Cardiac septum (tissue), 1 donor: ENCODE measurements around the gene ROCK2. TPM values are rescaled to one million over a fixed set of nuclear protein-coding genes. Genes with fewer than 3 reads are reported as not detected.

Experiments used
- DNase-seq: peaks from one replicate; pipeline ENCODE4 v3.0.0-alpha.2; 2020; ENCODE audit warnings: low spot score
- intact Hi-C: fragments of 100-400 bp; cut with DNase I; formaldehyde crosslinking; loops from one replicate; pipeline ENCODE4 v1.14.0; 2022
- long read RNA-seq: library from polyadenylated mRNA; unstranded; transcript quantifications from one replicate; pipeline ENCODE4 v2.0.0, GENCODE V29; 2021
- total RNA-seq: library from RNA; stranded (reverse); fragmentation: NEBNext Ultra II Directional; extraction: Animal tissue kit (Norgen Biotek cat#: 25700); gene quantifications from one replicate; pipeline ENCODE4 v1.2.1, GENCODE V29; 2021
- donor health status: DM: no; HTN: no; CAD: no.

Gene ROCK2
- total RNA-seq = 48.6 TPM
- long read RNA-seq, full-length matches to known transcripts = 4 of 86 reads
- long read RNA-seq, partial matches to known transcripts = 65 of 86 reads
- long read RNA-seq, other reads (novel, unspliced or antisense) = 17 of 86 reads

DNA sequence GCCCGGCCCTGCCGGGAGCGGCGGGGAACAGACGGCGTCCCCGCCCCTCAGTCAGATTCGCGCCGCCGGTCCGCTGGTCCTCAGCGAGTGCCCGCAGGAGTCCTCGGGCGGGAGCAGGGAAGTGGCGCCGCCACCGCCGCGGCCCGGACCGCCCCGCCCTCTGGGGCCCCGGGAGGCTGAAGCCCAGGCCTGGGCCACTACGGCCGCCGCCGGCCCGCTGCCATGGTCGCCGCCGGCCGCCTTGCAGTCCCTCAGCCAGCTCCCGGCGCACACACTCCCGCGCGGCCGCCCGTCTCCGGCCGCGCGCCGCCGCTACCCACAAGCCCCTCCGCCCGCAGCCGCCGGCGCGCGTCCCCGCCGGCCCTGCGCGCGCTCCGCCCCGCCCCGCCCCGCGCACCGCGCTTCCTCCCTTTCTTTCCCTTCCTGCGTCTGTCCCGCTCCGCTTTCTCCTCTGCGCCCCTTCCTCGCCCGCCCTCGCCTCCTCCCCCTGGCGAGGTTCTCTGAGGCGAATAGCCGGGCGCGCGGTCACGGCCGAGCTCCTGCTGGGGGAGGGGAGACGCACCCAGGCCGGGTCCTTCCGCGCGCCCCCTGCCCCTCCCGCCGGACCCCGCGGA lies at the start of gene ROCK2:
Gene ROCK2 (minus strand): TSS at position 295 of the 614 bp plus-strand sequence. CDS start 500 bp downstream, outside the sequence.
- intact Hi-C loops = loop anchor here (2.0 kb wide), 2 partner anchors 60 to 110 kb away; no protein-coding TSS in a partner anchor
- peak; percentile 96 for DNase-seq

DNA sequence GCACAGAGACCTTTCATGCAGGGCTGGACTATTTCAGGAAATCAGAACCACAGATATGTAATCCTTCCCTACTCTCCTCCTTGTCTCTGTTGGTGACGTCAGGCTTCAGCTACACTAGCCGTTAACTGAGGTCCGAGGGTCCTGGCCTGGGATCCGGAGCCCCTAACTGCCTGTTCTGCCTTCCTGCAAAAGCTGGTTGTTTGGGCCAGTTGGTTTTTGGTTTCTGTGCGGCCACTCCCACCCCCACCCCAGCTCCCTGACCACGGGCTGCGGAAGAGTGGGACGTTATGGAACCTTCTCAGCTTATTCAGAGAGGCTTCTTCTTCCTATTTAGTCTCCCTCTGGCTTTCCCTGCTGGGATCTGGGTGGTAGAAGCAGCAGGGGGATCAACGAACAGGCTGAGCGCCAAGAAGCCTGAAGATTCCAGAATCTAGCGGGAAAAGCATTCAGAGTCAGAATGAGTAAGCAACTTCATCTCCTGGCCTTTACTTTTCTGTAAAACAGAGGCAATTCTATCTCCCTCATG lies 49.3 kb upstream of the ROCK2 start:
- no peak for DNase-seq
- intact Hi-C loops = no loop called here

DNA sequence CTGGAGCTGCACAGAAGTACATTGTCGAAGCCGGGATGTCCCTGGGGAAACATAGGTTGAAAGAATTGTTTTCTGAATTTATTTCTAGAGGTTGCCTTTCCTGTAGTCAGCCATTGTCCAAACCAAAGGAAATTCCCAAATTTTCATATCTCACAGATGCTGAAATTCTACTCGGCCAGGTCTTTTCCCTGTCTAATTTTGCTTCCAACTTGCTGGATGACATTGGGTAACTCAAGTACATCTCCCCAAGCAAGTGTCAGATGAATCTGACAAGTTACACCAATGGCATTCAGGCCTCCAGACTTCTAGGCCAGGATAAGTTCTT lies 47.5 kb upstream of the ROCK2 start:
- intact Hi-C loops = no loop called here
- DNase-seq = no peak

DNA sequence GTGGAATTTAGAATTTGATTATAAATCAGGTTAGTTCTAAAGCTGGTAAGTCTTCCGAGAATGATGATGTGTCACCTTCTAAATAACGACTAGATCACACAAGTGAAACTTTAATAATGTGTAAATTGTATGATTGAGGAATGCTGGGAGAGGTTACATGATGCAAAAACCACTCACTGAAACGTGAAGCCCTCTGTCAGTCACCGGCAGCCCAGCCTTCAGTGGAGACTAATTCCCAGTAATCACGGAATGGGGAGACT lies 45.9 kb upstream of the ROCK2 start:
- intact Hi-C loops = no loop called here
- no peak for DNase-seq

DNA sequence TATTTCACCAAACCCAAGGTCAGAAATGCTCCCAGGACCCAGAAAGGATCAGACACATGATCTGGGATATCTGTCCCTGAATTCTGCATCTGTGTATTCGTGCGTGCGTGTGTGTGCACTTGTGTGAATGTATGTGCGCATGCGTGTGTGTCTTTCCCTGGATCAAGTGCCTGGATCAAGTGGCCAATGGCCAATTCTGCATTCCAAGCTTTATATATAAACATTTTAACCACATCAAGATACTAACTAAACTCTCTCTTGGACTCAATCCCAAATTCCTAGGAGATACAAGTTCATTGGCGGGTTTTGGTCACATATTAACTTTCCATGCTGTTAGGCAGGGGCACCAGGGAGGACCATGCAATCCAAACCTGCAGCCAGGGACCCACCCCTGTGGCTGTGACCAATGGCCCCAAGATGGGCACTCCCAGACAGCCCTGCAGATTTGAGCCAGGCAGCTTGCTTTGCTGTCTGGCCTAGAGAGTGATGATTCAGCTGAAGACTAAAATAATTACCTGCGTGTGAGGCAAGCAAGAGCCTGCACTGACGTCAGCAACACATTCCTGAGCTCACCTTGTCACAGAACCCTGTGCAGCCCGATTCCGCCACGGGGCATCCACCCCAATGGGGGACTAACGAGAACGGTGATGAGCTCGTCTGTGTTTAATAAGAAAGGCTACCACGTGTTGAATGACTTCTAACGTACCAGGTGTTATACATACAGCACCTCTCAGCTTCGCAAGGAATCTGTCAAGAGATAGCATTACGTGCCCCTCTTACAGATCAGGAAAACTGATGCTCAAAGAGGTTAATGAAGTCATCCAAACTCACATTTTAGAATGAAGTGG lies 45.3 kb upstream of the ROCK2 start:
- peak; percentile 70 for DNase-seq
- intact Hi-C loops = no loop called here

DNA sequence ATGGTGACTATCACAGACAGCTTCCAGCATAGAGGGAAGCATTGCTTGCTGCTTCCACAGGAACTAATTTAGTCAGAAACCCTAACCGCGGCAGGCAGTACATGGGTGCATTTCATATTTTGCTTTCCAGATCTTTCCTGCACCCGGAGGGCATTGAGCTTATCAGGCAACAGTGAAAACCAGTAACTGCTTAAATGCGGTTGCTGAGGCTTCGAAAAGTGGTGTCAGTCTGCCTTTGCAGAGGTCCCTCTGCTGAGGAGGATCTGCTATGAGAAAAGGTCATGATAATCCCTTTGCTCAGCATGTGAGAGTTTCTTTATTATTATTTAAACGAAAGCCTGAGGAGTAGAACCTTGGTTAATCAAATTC lies 44.6 kb upstream of the ROCK2 start:
- no peak for DNase-seq
- intact Hi-C loops = no loop called here

DNA sequence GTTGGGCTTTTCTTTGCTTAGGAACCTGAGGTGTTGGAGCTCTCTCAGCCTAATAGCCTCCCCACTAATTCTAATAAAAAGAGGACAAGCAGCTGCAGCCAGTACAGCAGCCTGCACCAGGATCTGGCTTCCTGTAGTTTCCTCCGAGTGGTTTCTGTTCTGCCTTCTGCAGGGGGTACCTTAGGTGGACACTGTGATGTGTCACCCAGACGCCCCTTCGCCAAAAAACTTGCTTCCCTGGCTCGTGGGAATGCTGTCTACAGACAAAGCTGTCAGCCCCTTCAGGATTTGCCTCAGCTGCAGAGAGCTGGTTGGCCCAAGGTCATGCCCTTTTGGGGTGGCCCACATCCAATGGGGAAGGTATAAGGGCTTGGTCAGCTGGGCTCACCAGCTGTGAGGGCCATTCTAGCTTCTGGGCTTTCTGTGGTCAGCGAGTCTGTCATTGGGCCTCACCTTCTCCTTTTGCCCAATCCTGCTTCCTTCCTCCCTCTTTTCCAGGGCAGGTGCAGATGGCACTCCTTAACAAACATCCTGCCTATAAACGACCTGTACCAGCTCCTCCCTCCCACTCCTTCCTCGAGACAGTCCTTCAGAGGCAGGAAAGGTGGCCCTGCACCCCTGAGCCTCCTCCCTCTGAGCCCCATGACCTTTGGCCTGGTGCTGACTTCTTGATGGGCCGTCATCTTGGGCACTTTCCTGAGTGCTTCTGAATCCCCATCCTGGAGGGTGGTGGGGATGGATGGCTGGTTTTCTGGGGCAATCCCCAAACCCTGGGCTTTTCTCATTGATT lies 44.0 kb upstream of the ROCK2 start:
- DNase-seq = peak; percentile 70
- intact Hi-C loops = no loop called here

DNA sequence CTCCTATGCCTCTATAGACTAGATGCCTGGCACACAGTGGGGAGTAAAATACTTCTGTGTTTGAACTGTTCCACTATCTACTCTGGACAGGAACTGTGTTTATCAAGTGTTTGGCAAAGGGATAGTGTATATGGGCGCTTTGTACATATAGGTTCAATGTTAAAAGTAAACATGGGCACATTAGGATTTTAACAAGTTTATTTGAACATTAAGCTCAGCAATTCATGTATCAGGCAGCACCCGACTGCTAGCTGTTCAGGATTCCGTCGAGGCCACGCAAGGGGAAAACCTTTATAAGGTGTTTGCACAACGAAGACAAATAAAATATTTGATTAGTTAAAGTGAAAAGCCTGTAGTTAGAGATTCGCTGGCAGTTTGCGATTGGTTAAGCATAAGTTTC lies 43.4 kb upstream of the ROCK2 start:
- no peak for DNase-seq
- intact Hi-C loops = no loop called here

DNA sequence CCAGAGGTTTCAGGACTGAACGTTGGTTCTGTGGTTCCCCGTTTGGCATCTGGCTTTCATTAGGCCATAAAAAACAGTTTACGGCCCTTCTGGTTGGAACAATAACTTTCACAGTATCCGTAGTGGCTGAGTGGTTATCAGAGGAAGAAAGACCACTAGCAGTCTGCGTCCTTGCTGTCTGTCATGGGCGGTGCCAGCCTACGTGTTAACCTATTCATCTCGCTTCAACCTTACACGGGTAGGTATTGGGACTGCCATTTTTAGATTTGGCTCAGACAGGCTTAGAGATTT lies 42.6 kb upstream of the ROCK2 start:
- DNase-seq = no peak
- intact Hi-C loops = no loop called here

DNA sequence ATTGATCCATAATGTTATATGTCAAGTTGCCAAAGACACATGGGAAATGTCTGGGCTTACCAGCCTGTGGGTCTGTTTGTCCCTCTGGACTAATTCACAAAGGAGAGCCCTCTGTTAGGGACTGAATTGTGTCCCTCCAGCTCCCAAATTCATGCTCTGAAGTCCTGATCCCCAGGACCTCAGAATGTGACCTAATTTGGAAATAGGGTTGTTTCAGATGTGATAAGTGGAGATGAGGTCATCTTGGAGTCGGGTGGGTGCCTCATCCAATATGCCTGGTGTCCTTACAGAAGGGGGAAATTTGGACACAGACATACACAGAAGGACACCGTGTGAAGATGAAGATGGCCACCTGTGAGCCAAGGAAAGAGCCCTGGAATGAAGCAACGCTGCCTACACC lies 41.4 kb upstream of the ROCK2 start:
- no peak for DNase-seq
- intact Hi-C loops = no loop called here

DNA sequence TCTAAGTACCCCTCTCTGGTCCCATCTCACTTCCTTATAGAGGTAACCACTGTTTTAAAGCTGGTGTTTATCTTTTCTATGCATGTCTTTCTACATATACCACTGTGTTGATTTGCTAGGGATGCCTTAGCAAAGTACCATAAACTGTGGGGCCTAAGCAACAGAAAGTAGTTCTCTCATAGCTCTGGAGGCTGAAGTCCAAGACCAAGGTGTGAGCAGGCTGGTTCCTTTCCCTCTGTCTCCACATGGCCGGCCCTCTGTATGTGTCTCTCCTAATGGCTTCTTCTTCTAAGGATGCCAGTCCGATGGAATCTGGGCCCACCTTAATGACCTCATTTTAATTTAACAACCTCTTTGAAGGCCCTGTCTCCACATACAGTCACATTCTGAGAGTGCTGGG lies 40.8 kb upstream of the ROCK2 start:
- intact Hi-C loops = no loop called here
- DNase-seq = no peak

DNA sequence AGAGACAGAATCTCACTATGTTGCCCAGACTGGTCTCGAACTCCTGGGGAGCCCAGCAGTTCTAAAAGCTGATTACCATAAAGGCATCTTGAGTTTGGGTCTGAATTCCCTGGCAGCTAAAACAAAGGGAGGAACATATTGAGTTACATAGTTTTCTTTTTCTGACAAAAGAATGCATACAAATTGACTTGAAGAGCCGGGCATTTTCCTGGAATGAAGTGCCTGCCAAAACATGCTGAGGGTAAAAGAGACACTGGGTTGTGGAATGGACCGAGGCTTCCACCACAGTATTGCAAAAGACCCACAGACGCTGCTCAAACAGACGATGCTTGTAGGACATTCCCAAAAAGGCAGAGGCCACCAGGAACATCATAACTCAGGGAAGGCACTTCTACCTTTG lies 35.1 kb upstream of the ROCK2 start:
- intact Hi-C loops = no loop called here
- DNase-seq = no peak

DNA sequence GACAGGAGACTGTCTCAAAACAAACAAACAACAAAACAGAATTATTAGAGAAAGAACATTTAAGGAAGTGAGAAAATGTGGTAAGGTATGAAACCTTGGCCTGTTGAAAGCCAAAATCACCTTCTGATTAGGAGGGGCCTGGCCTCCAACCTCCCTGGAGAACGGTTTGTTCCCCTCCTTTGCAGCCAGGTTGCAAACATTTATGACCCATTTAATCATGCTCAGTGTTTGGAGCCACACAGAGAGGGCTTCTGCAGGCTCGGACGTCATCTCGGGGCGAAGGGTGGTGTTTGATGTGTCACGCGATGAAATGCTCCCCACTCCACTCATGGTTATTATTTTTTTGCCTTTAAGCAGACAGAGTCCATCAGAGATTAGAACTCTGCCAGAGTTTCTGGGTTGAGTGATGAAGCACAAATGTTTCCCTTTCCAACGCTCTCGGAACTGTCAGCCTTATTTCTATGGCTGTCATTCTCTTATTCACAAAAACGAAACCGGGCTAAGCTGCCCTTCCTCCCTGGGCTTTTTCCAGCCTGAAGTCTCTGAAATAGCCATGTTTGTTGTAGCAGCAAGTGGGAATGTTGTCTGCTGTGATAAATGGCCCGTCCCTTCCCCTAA lies 33.6 kb upstream of the ROCK2 start:
- DNase-seq = no peak
- intact Hi-C loops = no loop called here

DNA sequence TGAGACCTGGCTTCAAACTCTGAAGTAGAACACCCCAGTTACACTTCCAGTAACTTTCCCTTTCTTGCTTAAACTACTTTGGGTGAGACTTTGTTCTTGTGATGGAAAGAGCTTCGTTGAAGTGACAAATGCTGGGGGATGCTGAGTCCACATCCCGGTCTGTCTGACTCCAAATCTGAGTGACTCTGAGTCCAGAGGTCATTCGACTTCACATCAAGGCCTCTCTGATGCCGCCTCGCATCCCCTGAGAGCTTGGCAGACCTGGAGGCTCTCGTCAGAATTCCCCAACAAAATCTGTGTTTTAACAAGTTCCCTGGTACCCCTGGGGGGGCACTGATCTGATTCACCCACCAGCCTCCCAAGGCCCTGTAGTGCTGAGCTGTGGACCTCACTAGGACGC lies 31.6 kb upstream of the ROCK2 start:
- intact Hi-C loops = no loop called here
- DNase-seq = peak; percentile 24

DNA sequence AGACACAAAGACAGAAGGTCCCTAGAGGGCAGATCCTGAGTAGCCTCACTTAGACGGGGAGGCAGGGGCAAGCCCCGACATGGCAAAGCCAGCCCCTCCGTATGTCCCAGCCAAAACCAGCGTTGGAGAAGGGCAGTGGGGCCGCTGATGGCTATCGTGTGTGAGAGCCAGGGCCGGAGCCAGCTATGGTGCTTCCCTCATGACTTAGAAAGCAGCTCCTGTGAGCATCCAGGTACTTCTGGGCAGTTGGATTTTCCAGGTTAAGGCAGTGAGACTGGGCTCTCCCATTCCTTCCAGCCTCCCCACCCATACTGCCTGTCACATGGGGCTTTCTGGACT lies 31.2 kb upstream of the ROCK2 start:
- intact Hi-C loops = no loop called here
- peak; percentile 62 for DNase-seq

DNA sequence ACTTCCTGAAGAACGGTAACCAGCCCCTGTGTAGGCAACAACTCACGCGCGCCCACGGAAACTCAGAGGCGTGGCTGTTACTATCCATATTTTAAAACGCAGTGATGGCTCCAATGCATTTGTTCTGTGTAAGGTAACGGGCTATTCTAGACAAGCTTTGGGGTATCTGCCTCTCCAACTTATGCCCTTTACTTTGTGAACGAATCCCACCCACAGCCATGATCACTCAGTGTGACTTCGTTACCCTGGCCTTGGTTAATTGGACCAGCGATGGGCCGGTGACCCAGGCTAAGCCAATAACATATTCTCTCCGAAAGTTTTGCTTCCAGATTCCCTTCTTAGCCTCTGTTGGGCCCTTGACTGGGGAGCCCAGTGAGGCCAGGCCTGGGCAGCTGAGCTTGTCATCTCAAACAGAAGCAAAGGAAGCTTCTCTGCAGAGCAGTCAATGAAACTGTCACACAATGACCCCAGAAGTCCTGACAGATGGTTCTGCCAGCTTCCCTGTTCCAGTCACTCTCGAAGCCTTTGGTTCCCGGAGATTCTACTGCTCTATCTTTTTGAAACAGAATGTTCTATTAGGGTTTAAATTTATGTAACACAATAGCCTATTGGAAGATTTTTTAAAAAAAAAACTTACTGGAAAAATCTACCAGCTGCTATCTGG lies 30.7 kb upstream of the ROCK2 start:
- intact Hi-C loops = no loop called here
- DNase-seq = no peak

DNA sequence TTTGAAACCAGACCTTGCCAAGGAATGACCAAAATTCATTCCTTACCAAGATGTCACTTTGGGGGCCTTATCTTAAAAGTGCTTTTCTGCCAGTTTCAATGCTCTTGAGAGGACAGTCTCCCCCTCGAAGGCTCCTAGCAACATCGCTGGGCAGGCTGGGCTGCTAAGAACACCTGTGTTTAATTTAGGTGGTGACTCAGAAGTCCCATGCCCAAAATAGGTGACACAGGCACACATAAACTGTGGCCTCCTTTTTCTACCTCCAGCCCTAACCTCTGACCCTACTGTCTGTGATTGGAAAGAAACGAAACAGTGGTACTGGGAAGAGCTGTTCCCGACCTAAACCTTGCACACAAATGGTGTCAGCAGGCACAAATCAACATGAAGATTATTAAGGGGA lies 28.7 kb upstream of the ROCK2 start:
- intact Hi-C loops = no loop called here
- no peak for DNase-seq

DNA sequence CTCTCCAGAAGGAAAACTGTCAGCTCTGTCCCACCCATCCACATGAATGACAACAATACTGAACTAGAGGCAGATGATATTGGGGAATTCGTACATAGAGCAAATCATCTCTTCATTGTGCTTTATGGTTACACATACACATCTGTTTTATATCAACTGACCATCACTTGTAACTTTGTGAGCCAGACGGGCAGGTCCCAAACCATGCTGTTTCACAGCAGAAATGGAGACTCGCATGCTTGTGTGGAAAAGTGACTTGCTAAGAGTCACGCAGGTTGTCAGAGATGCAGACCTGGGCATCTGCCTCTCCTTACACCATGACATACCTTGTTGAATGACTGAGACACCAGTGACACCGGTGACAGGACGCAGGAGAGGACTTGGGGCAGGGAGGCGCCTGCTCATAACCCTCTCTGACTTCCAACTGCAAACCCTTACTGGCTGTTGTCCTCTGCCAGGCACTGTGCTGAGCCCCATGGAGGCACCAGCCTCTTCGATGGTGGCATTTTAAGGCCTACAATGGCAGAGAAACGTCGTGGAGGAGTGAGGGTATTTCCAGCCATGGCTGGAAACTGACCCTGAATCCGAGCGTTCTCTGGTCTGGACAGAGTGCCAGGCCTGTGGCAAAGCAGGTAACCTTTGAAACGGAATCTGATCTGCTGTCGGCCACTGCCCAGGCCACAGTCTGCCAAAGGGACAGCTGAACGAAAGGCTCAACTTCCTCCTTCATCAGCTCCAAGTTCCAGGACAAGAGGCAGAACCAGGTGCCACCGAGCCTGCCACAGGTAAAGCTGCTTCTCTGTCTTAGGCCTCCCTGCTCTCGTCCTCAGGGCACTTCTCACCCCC lies 26.9 kb upstream of the ROCK2 start:
- DNase-seq = no peak
- intact Hi-C loops = no loop called here
